ENCODE data around the gene CDCP2.

- TF ChIP-seq, protein P1, sequence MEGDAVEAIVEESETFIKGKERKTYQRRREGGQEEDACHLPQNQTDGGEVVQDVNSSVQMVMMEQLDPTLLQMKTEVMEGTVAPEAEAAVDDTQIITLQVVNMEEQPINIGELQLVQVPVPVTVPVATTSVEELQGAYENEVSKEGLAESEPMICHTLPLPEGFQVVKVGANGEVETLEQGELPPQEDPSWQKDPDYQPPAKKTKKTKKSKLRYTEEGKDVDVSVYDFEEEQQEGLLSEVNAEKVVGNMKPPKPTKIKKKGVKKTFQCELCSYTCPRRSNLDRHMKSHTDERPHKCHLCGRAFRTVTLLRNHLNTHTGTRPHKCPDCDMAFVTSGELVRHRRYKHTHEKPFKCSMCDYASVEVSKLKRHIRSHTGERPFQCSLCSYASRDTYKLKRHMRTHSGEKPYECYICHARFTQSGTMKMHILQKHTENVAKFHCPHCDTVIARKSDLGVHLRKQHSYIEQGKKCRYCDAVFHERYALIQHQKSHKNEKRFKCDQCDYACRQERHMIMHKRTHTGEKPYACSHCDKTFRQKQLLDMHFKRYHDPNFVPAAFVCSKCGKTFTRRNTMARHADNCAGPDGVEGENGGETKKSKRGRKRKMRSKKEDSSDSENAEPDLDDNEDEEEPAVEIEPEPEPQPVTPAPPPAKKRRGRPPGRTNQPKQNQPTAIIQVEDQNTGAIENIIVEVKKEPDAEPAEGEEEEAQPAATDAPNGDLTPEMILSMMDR (conservative IDR thresholded peaks at IDR 0.05): no peak
- TF ChIP-seq EZH2 (IDR thresholded peaks at IDR 0.05; ENCODE audit: low read depth): no peak
These were observed 47.0 kb downstream of the CDCP2 start for GRCh38 chr1:54105736-54106269.

Data from PC-9 (cell line).